Measurements from ENCODE around the gene C17orf107. TPM values are rescaled to one million over a fixed set of nuclear protein-coding genes. Genes with fewer than 3 reads are reported as not detected.

C17orf107 gene
- total and polyA plus RNA-seq, 4 experiments from 2014 or later: 0.50 to 5.0 (median 2.5) TPM

GRCh38 chr17:4898927-4899326 lies 409 bp upstream of the C17orf107 start:
- peaks cover 19 to 48% (median 34%) of the 10 kb centered on the region in 4 donors for H3K4me1 Mint-ChIP-seq

GRCh38 chr17:4900231-4901107 lies 1.1 kb downstream of the C17orf107 start:
- Histone ChIP-seq H3K4me1 (ENCODE audit: insufficient read depth, low read length) (peaks cover 39% of the 10 kb centered on the region), H3K9me3 (ENCODE audit: control insufficient read depth in 1 of 2, low read length in 2 of 2) (no peaks in the 10 kb centered on the region), H3K27me3 (ENCODE audit: insufficient read depth, low read length) (no peaks in the 10 kb centered on the region), H3K36me3 (ENCODE audit: insufficient read depth, low read length) (peaks cover 6% of the 10 kb centered on the region), H3K4me3 (ENCODE audit: low read length in 2 of 2) (peak overlapping the region in 1 of 2 donors; percentile 63), H3K27ac (ENCODE audit: low read depth, low read length) (peak overlapping the region; percentile 67)
- POLR2A ChIA-PET (ENCODE audit: partially characterized antibody): interaction anchor here (1.2 to 5.7 kb wide), 15 partner anchors 9 to 197 kb away, joined by 3 to 40 read pairs (median 10); partner anchors contain the start of genes INCA1, PELP1, PFN1 and PSMB6
- Mint-ChIP-seq H3K27ac (peak overlapping the region; percentile 94 to 99 (median 98)), H3K4me1 (peaks cover 19 to 48% (median 34%) of the 10 kb centered on the region in 4 donors), H3K9me3 (no peaks in the 10 kb centered on the region), H3K27me3 (peaks cover 0 to 2% of the 10 kb centered on the region in 2 donors), H3K4me3 (peak overlapping the region; percentile 81 to 97 (median 92)), H3K36me3 (peaks cover 9 to 18% of the 10 kb centered on the region in 2 donors)
- intact Hi-C loops (cut with micrococcal nuclease): loop anchor here (5.0 kb wide), 1 partner anchor 333 kb away; no protein-coding TSS in a partner anchor
- CTCF ChIA-PET (ENCODE audit: partially characterized antibody): interaction anchor here (0.6 to 4.9 kb wide), 12 partner anchors 9 to 295 kb away, joined by 3 to 23 read pairs (median 3); partner anchors contain the start of genes ARRB2, GLTPD2 and SPAG7
- peak; percentile 73 to 88 (median 82) for DNase-seq

More at GRCh38 chr17:4898927-4899326, 409 bp upstream of the C17orf107 start:
- no peaks in the 10 kb centered on the region for H3K9me3 Mint-ChIP-seq
- peak overlapping the region in 4 of 7 donors; percentile 77 to 97 (median 92) for H3K27ac Mint-ChIP-seq
- H3K27me3 ChIP-seq (ENCODE audit: insufficient read depth, low read length): no peaks in the 10 kb centered on the region
- POLR2A ChIA-PET (ENCODE audit: partially characterized antibody): interaction anchor here (0.8 to 5.7 kb wide), 18 partner anchors 9 to 197 kb away, joined by 3 to 40 read pairs (median 4); partner anchors contain the start of genes ARRB2, CAMTA2, PELP1 and PFN1
- DNase-seq: no peak
- H3K36me3 ChIP-seq (ENCODE audit: insufficient read depth, low read length): peaks cover 22% of the 10 kb centered on the region
- CTCF ChIA-PET (ENCODE audit: partially characterized antibody): interaction anchor here (1.0 to 4.9 kb wide), 6 partner anchors 10 to 196 kb away, joined by 3 to 23 read pairs (median 8); partner anchors contain the start of genes ARRB2 and GLTPD2
- intact Hi-C loops (cut with micrococcal nuclease): loop anchor here (2.0 kb wide), 2 partner anchors 102 to 188 kb away; partner anchors contain the start of genes ARRB2 and PSMB6
- H3K27me3 Mint-ChIP-seq: peaks cover 0 to 2% of the 10 kb centered on the region in 2 donors
- peaks cover 11 to 29% of the 10 kb centered on the region in 2 donors for H3K36me3 Mint-ChIP-seq
- peak overlapping the region; percentile 54 to 63 for H3K4me3 ChIP-seq (ENCODE audit: low read length in 2 of 2)
- H3K27ac ChIP-seq (ENCODE audit: low read depth, low read length): peak overlapping the region; percentile 67
- H3K4me1 ChIP-seq (ENCODE audit: insufficient read depth, low read length): peaks cover 39% of the 10 kb centered on the region
- peak overlapping the region; percentile 65 to 97 (median 80) for H3K4me3 Mint-ChIP-seq
- no peaks in the 10 kb centered on the region for H3K9me3 ChIP-seq (ENCODE audit: control insufficient read depth in 1 of 2, low read length in 2 of 2)

- peak in 1 of 5 donors; percentile 32 for DNase-seq
- H3K36me3 Mint-ChIP-seq: peaks cover 1 to 11% of the 10 kb centered on the region in 2 donors
- H3K4me3 ChIP-seq (ENCODE audit: low read length in 2 of 2): no peak overlapping the region
- no peaks in the 10 kb centered on the region for H3K9me3 ChIP-seq (ENCODE audit: control insufficient read depth in 1 of 2, low read length in 2 of 2)
- no peaks in the 10 kb centered on the region for H3K27me3 ChIP-seq (ENCODE audit: insufficient read depth, low read length)
- H3K27me3 Mint-ChIP-seq: peaks cover 0 to 2% of the 10 kb centered on the region in 2 donors
- H3K27ac ChIP-seq (ENCODE audit: low read depth, low read length): peak overlapping the region; percentile 37
- H3K27ac Mint-ChIP-seq: peak overlapping the region; percentile 88 to 99 (median 97)
- ChIA-PET POLR2A (ENCODE audit: partially characterized antibody) (interaction anchor here (1.1 to 5.7 kb wide), 8 partner anchors 11 to 197 kb away, joined by 3 to 40 read pairs (median 15); partner anchors contain the start of genes PELP1, PFN1, RNF167 and SLC25A11), CTCF (ENCODE audit: partially characterized antibody) (interaction anchor here (1.0 to 4.9 kb wide), 8 partner anchors 8 to 192 kb away, joined by 3 to 23 read pairs (median 10); partner anchors contain the start of genes ARRB2, CAMTA2, GLTPD2 and SPAG7)
- H3K9me3 Mint-ChIP-seq: no peaks in the 10 kb centered on the region
- H3K4me1 ChIP-seq (ENCODE audit: insufficient read depth, low read length): peaks cover 39% of the 10 kb centered on the region
- H3K4me3 Mint-ChIP-seq: peak overlapping the region; percentile 78 to 90 (median 82)
- H3K36me3 ChIP-seq (ENCODE audit: insufficient read depth, low read length): no peaks in the 10 kb centered on the region
- H3K4me1 Mint-ChIP-seq: peaks cover 19 to 48% (median 34%) of the 10 kb centered on the region in 4 donors
- intact Hi-C loops (cut with micrococcal nuclease): loop anchor here (5.0 kb wide), 1 partner anchor 334 kb away; no protein-coding TSS in a partner anchor
Measured at GRCh38 chr17:4901108-4901647, 1.8 kb downstream of the C17orf107 start.

GRCh38 chr17:4901648-4902344 lies 2.5 kb downstream of the C17orf107 start:
- H3K9me3 ChIP-seq (ENCODE audit: control insufficient read depth in 1 of 2, low read length in 2 of 2): no peaks in the 10 kb centered on the region
- Mint-ChIP-seq H3K27ac (peak overlapping the region; percentile 88 to 99 (median 97)), H3K4me1 (peaks cover 19 to 48% (median 34%) of the 10 kb centered on the region in 4 donors), H3K27me3 (peaks cover 0 to 2% of the 10 kb centered on the region in 2 donors), H3K9me3 (no peaks in the 10 kb centered on the region), H3K36me3 (peaks cover 0 to 6% of the 10 kb centered on the region in 2 donors), H3K4me3 (peak overlapping the region in 5 of 8 donors; percentile 5 to 82 (median 45))
- H3K27me3 ChIP-seq (ENCODE audit: insufficient read depth, low read length): no peaks in the 10 kb centered on the region
- no peak overlapping the region for H3K4me3 ChIP-seq (ENCODE audit: low read length in 2 of 2)
- H3K36me3 ChIP-seq (ENCODE audit: insufficient read depth, low read length): no peaks in the 10 kb centered on the region
- intact Hi-C loops (cut with micrococcal nuclease): loop anchor here (2.0 to 5.0 kb wide), 2 partner anchors 39 to 334 kb away; partner anchors contain the start of genes RNF167 and SLC25A11
- POLR2A ChIA-PET (ENCODE audit: partially characterized antibody): interaction anchor here (1.0 to 5.7 kb wide), 6 partner anchors 11 to 193 kb away, joined by 3 to 40 read pairs (median 15); partner anchors contain the start of genes PFN1, RNF167 and SLC25A11
- CTCF ChIA-PET (ENCODE audit: partially characterized antibody): interaction anchor here (0.8 to 4.9 kb wide), 12 partner anchors 11 to 192 kb away, joined by 3 to 23 read pairs (median 4); partner anchors contain the start of genes ARRB2, CAMTA2, GLTPD2 and PSMB6
- peaks cover 39% of the 10 kb centered on the region for H3K4me1 ChIP-seq (ENCODE audit: insufficient read depth, low read length)
- DNase-seq: peak in 2 of 5 donors; percentile 28 to 41
- peak overlapping the region; percentile 37 for H3K27ac ChIP-seq (ENCODE audit: low read depth, low read length)

- peaks cover 19 to 48% (median 38%) of the 10 kb centered on the region in 4 donors for H3K4me1 Mint-ChIP-seq
- POLR2A ChIA-PET (ENCODE audit: partially characterized antibody): interaction anchor here (0.8 to 5.7 kb wide), 9 partner anchors 12 to 193 kb away, joined by 3 to 40 read pairs (median 4); partner anchors contain the start of genes ARRB2, PFN1, RNF167 and SLC25A11
- CTCF ChIA-PET (ENCODE audit: partially characterized antibody): interaction anchor here (0.7 to 4.9 kb wide), 17 partner anchors 10 to 196 kb away, joined by 3 to 23 read pairs (median 5); partner anchors contain the start of genes ARRB2, GLTPD2, PSMB6 and RNF167
- H3K9me3 Mint-ChIP-seq: no peaks in the 10 kb centered on the region
- H3K27me3 ChIP-seq (ENCODE audit: insufficient read depth, low read length): no peaks in the 10 kb centered on the region
- intact Hi-C loops (cut with micrococcal nuclease): loop anchor here (2.0 to 5.0 kb wide), 2 partner anchors 38 to 335 kb away; partner anchors contain the start of genes RNF167 and SLC25A11
- H3K36me3 ChIP-seq (ENCODE audit: insufficient read depth, low read length): no peaks in the 10 kb centered on the region
- peaks cover 0 to 1% of the 10 kb centered on the region in 2 donors for H3K36me3 Mint-ChIP-seq
- peaks cover 0 to 2% of the 10 kb centered on the region in 2 donors for H3K27me3 Mint-ChIP-seq
- H3K9me3 ChIP-seq (ENCODE audit: control insufficient read depth in 1 of 2, low read length in 2 of 2): no peaks in the 10 kb centered on the region
- peak overlapping the region; percentile 83 to 94 (median 90) for H3K27ac Mint-ChIP-seq
- H3K27ac ChIP-seq (ENCODE audit: low read depth, low read length): no peak overlapping the region
- no peak for DNase-seq
- peak overlapping the region in 5 of 8 donors; percentile 29 to 80 (median 57) for H3K4me3 Mint-ChIP-seq
- no peak overlapping the region for H3K4me3 ChIP-seq (ENCODE audit: low read length in 2 of 2)
- H3K4me1 ChIP-seq (ENCODE audit: insufficient read depth, low read length): peaks cover 39% of the 10 kb centered on the region
Measured at GRCh38 chr17:4902540-4902939, 3.2 kb downstream of the C17orf107 start.
